Sigmoid colon (tissue), 7 donors: ENCODE measurements around the gene ATP6V1E1. TPM values are rescaled to one million over a fixed set of nuclear protein-coding genes. Genes with fewer than 3 reads are reported as not detected.
A peak's percentile ranks its signal among the peaks of the same experiment; 100 is the strongest.

Experiments used
- DNase-seq: peaks from one replicate; pipeline ENCODE4 v3.0.0-alpha.2; 2019
- H3K27ac ChIP-seq, 4 donors: fragments of 200-600 bp; sonication (generic); one replicate each; pipeline ENCODE4 v1.5.1; 2016 to 2019; ENCODE audit warnings: mild to moderate bottlenecking in 1 of 4
- H3K27me3 ChIP-seq, 3 donors: fragments of 200-600 bp; sonication (generic); one replicate each; pipeline ENCODE4 v1.5.1; 2019; ENCODE audit warnings: mild to moderate bottlenecking in 1 of 3
- H3K36me3 ChIP-seq, 4 donors: fragments of 200-600 bp; sonication (generic); one replicate each; pipeline ENCODE4 v1.5.1; 2016 to 2019
- H3K4me1 ChIP-seq, 4 donors: fragments of 200-600 bp; sonication (generic); one replicate each; pipeline ENCODE4 v1.5.1; 2017 to 2019
- H3K4me3 ChIP-seq, 4 donors: fragments of 200-600 bp; sonication (generic); one replicate each; pipeline ENCODE4 v1.5.1; 2017 to 2019; ENCODE audit warnings: mild to moderate bottlenecking in 2 of 4, moderate library complexity in 1 of 4
- H3K9me3 ChIP-seq, 4 donors: fragments of 200-600 bp in 3 of 4; sonication (generic) in 3 of 4; one replicate each; pipeline versions ENCODE4 v1.5.1 to v1.6.1; 2013 to 2019
- CTCF ChIP-seq, 4 experiments: fragments of 450-650 bp in 3 of 4; fragments of 200-600 bp in 1 of 4; IDR thresholded peaks; one replicate each; pipeline ENCODE4 v1.5.1; 2016 to 2019; ENCODE audit warnings: antibody characterized with exemption in 4 of 4, mild to moderate bottlenecking in 3 of 4, moderate library complexity in 2 of 4
- EP300 ChIP-seq, 4 donors: sonication (generic); formaldehyde crosslinking; IDR thresholded peaks; one replicate each; pipeline ENCODE4 v1.6.1; 2017; ENCODE audit warnings: antibody characterized with exemption in 4 of 4
- POLR2A ChIP-seq, 2 donors: fragments of 450-650 bp; IDR thresholded peaks; one replicate each; pipeline ENCODE4 v1.6.1; 2016; ENCODE audit warnings: antibody characterized with exemption in 2 of 2, mild to moderate bottlenecking in 2 of 2, moderate library complexity in 2 of 2
- POLR2AphosphoS5 ChIP-seq, 4 donors: sonication (generic); formaldehyde crosslinking; IDR thresholded peaks; one replicate each; pipeline ENCODE4 v1.6.1; 2017; ENCODE audit warnings: antibody characterized with exemption in 4 of 4
- WGBS, 2 donors: extraction: QIAGEN DNeasy Blood & Tissue Kit; methylation state at CpG; one replicate each; pipeline ENCODE4 v1.1.7; 2013; 5-methylcytosine and 5-hydroxymethylcytosine counted together
- intact Hi-C: fragments of 100-400 bp; cut with DNase I; formaldehyde crosslinking; loops from one replicate; pipeline ENCODE4 v1.15.1; 2023
- polyA plus RNA-seq, 3 donors: library from polyadenylated mRNA; stranded (reverse); fragments of 200-250 nt; gene quantifications; one replicate each; pipeline ENCODE4 v1.2.3, GENCODE V29; 2013
- total RNA-seq, 4 donors: library from RNA; depleted of rRNA; stranded (reverse); fragments of >200 nt; gene quantifications; one replicate each; pipeline ENCODE4 v1.1.0, GENCODE V29; 2016
- donor health status: healthy with polysubstance abuse.
- donor health status: Bipolar disorder and iron deficiency.
- donor health status: healthy.

Gene ATP6V1E1
- total and polyA plus RNA-seq, 7 donors, result 119 to 218 (median 144) TPM

DNA sequence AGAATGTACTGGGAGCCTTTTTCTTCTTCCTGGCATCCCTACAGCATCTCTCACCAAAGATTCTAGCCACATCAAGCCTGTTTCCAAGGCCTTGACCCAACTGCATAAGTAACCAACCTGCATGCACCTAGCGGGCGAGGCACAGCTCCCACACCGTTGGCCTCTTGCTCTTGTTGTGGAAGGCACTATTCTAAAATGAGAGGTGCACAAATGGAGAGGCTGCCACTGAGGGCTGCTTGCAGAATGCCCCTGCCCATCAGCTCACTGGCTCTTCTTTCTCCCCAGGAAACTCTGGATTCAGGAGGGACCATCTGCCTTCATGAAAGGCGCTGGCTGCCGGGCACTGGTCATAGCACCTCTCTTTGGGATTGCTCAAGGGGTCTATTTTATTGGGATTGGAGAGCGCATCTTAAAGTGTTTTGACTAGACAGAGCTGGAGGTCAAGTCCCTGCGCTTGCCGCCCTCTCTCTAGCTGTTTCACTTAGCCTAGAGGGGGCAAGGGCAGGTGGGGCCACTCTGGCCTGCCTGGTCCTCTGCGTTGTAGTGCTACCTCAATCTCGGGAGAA, 38.7 kb downstream of the ATP6V1E1 start:
- WGBS, 2 donors, result 91 to 94% methylated on average over 10 of the region's 10 CpGs
- peak overlapping the region in 2 of 4 donors; percentile 1 to 24 for H3K27ac ChIP-seq
- no peak for DNase-seq
- intact Hi-C loops, result no loop called here
- H3K9me3 ChIP-seq, result no peaks in the 10 kb centered on the region
- H3K4me3 ChIP-seq, result no peak overlapping the region
- no peak for TF ChIP-seq EP300 (IDR thresholded peaks at IDR 0.05)
- peak in 1 of 4 donors; percentile 29 for TF ChIP-seq POLR2AphosphoS5 (IDR thresholded peaks at IDR 0.05)
- H3K27me3 ChIP-seq, result no peaks in the 10 kb centered on the region
- peaks cover 32 to 53% (median 39%) of the 10 kb centered on the region in 4 donors for H3K36me3 ChIP-seq
- H3K4me1 ChIP-seq, result peaks cover 0 to 12% (median 4%) of the 10 kb centered on the region in 4 donors

DNA sequence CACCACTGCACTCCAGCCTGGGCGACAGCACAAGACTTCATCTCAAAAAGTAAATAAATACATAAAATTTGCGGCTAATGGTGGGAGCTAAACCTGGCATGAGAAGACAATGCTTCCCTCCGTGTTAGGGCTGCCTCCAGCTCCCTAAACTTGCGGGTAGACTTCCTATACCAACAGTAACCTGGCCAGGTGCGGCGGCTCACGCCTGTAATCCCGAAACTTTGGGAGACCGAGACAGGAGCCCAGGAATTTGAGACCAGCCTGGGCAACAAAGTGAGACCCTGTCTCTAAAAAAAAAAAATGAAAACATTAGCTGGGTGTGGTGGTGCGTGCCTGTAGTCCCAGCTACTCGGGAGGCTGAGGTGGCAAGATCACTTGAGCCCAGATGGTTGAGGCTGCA, 39.9 kb downstream of the ATP6V1E1 start:
- 94 to 95% methylated on average over 11 of the region's 11 CpGs for WGBS, 2 donors
- intact Hi-C loops, result no loop called here
- TF ChIP-seq CTCF (IDR thresholded peaks at IDR 0.05) (no peak), EP300 (IDR thresholded peaks at IDR 0.05) (no peak), POLR2A (IDR thresholded peaks at IDR 0.05) (no peak), POLR2AphosphoS5 (IDR thresholded peaks at IDR 0.05) (no peak)
- Histone ChIP-seq H3K4me3 (no peak overlapping the region), H3K27ac (no peak overlapping the region), H3K4me1 (peaks cover 0 to 7% (median 3%) of the 10 kb centered on the region in 4 donors), H3K27me3 (no peaks in the 10 kb centered on the region), H3K9me3 (no peaks in the 10 kb centered on the region), H3K36me3 (peaks cover 20 to 40% (median 29%) of the 10 kb centered on the region in 4 donors)
- DNase-seq, result no peak

DNA sequence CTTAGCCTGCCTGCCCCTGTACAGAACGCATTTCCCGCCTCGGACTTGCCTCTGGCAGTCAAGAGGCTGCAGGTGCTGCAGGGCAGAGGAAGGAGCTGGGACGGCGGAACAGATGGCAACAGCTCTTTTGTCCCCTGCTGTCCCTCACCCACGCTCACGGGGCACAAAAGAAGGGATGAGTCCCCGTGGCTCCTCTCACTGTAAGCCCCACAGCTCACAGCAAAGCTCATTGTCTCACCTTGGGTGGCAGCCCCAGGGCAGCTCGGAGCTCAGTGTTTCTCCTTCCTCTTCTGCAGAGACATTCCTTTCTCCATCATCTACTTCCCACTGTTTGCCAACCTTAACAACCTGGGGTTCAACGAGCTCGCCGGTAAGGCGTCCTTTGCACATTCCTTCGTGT, 40.9 kb downstream of the ATP6V1E1 start:
- TF ChIP-seq POLR2A (IDR thresholded peaks at IDR 0.05) (no peak), CTCF (IDR thresholded peaks at IDR 0.05) (no peak), EP300 (IDR thresholded peaks at IDR 0.05) (no peak), POLR2AphosphoS5 (IDR thresholded peaks at IDR 0.05) (no peak)
- Histone ChIP-seq H3K4me1 (no peaks in the 10 kb centered on the region), H3K36me3 (peaks cover 16 to 31% (median 23%) of the 10 kb centered on the region in 4 donors), H3K27ac (no peak overlapping the region), H3K27me3 (no peaks in the 10 kb centered on the region), H3K9me3 (no peaks in the 10 kb centered on the region), H3K4me3 (no peak overlapping the region)
- WGBS, 2 donors, result 89 to 92% methylated on average over 14 of the region's 14 CpGs
- intact Hi-C loops, result no loop called here
- no peak for DNase-seq

- Histone ChIP-seq H3K4me1 (no peaks in the 10 kb centered on the region), H3K36me3 (peaks cover 9 to 24% (median 17%) of the 10 kb centered on the region in 4 donors), H3K4me3 (no peak overlapping the region), H3K27ac (no peak overlapping the region), H3K9me3 (no peaks in the 10 kb centered on the region), H3K27me3 (no peaks in the 10 kb centered on the region)
- WGBS, 2 donors, result 88 to 91% methylated on average over 14 of the region's 14 CpGs
- DNase-seq, result no peak
- intact Hi-C loops, result no loop called here
- no peak for TF ChIP-seq EP300 (IDR thresholded peaks at IDR 0.05)
- no peak for TF ChIP-seq POLR2AphosphoS5 (IDR thresholded peaks at IDR 0.05)
- no peak for TF ChIP-seq POLR2A (IDR thresholded peaks at IDR 0.05)
- TF ChIP-seq CTCF (IDR thresholded peaks at IDR 0.05), result no peak
These were observed 41.6 kb downstream of the ATP6V1E1 start for GRCh38 chr22:17586831-17587440.

GRCh38 chr22:17583151-17583550, 45.4 kb downstream of the ATP6V1E1 start:
- Histone ChIP-seq H3K9me3 (no peaks in the 10 kb centered on the region), H3K4me3 (no peak overlapping the region), H3K36me3 (no peaks in the 10 kb centered on the region), H3K27me3 (no peaks in the 10 kb centered on the region), H3K27ac (no peak overlapping the region), H3K4me1 (no peaks in the 10 kb centered on the region)
- WGBS, 2 donors, result 89 to 91% methylated on average over 10 of the region's 10 CpGs
- intact Hi-C loops, result no loop called here
- DNase-seq, result no peak
- TF ChIP-seq POLR2A (IDR thresholded peaks at IDR 0.05) (no peak), CTCF (IDR thresholded peaks at IDR 0.05) (no peak), EP300 (IDR thresholded peaks at IDR 0.05) (no peak), POLR2AphosphoS5 (IDR thresholded peaks at IDR 0.05) (no peak)
